ENCODE results near the gene ZNF343.

Gene ZNF343

GRCh38 chr20:2473516-2473915 lies 35.2 kb downstream of the ZNF343 start:
- no peak for DNase-seq (ENCODE audit: low read depth in 3 of 3)

- DNase-seq (ENCODE audit: low read depth in 3 of 3) = peak; percentile 88 to 94 (median 93)
These were observed 38.1 kb downstream of the ZNF343 start, which contains the start of gene SNRPB for GRCh38 chr20:2470423-2471193. TSS of gene SNRPB (minus strand) at chr20:2470789. CDS start at chr20:2470690, 99 bp downstream.

GRCh38 chr20:2469991-2470422 lies 38.7 kb downstream of the ZNF343 start:
- peak; percentile 39 to 43 (median 41) for DNase-seq (ENCODE audit: low read depth in 3 of 3)

GRCh38 chr20:2468581-2469407 lies 39.9 kb downstream of the ZNF343 start:
- no peak for DNase-seq (ENCODE audit: low read depth in 3 of 3)

GRCh38 chr20:2467412-2467811 lies 41.3 kb downstream of the ZNF343 start:
- DNase-seq (ENCODE audit: low read depth in 3 of 3) = no peak

- no peak for DNase-seq (ENCODE audit: low read depth in 3 of 3)
These were observed 43.6 kb downstream of the ZNF343 start for GRCh38 chr20:2465100-2465499.

- DNase-seq (ENCODE audit: low read depth in 3 of 3) = no peak
These were observed 44.9 kb downstream of the ZNF343 start for GRCh38 chr20:2463616-2464365.

GRCh38 chr20:2462484-2462883 lies 46.2 kb downstream of the ZNF343 start:
- DNase-seq (ENCODE audit: low read depth in 3 of 3) = no peak

- DNase-seq (ENCODE audit: low read depth in 3 of 3) = no peak
These were observed 47.8 kb downstream of the ZNF343 start for GRCh38 chr20:2460752-2461424.

- DNase-seq (ENCODE audit: low read depth in 3 of 3) = no peak
These were observed 48.5 kb downstream of the ZNF343 start for GRCh38 chr20:2459981-2460751.

GRCh38 chr20:2458919-2459499 lies 49.7 kb downstream of the ZNF343 start:
- no peak for DNase-seq (ENCODE audit: low read depth in 3 of 3)

- DNase-seq (ENCODE audit: low read depth in 3 of 3) = no peak
These were observed 52.8 kb downstream of the ZNF343 start for GRCh38 chr20:2455771-2456497.

- no peak for DNase-seq (ENCODE audit: low read depth in 3 of 3)
These were observed 54.9 kb downstream of the ZNF343 start for GRCh38 chr20:2453792-2454191.

GRCh38 chr20:2451939-2452732 lies 56.6 kb downstream of the ZNF343 start:
- DNase-seq (ENCODE audit: low read depth in 3 of 3) = peak; percentile 32 to 37 (median 35)

GRCh38 chr20:2451422-2451821 lies 57.3 kb downstream of the ZNF343 start:
- no peak for DNase-seq (ENCODE audit: low read depth in 3 of 3)

- DNase-seq (ENCODE audit: low read depth in 3 of 3) = no peak
These were observed 59.3 kb downstream of the ZNF343 start for GRCh38 chr20:2449386-2449785.

GRCh38 chr20:2446845-2447244 lies 61.9 kb downstream of the ZNF343 start:
- no peak for DNase-seq (ENCODE audit: low read depth in 3 of 3)

Measured in stimulated activated CD4-positive, alpha-beta T cell treated with anti-CD3 and anti-CD28 coated beads, TNF-alpha, amount 100 ng/mL, for 4 hours (primary cell).